ENCODE data around the gene NAA10. TPM values are rescaled to one million over a fixed set of nuclear protein-coding genes. Genes with fewer than 3 reads are reported as not detected.

The NAA10 gene
- total and polyA plus RNA-seq, 7 experiments from 2014 or later = 37.6 to 79.7 (median 55.4) TPM

DNA sequence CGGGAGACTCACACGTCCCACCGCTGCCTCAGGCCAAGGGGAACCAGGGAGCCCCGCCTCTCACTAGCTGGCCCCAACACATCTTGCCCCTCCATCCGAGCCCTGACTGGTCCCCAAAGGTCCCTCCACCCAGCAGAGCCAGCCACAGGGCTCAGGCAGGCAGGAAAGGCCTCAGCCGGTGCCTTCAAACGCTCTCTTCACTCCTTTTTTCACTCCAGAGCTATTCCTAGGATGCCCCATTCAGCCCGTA, 7.2 kb downstream of the NAA10 start:
- Histone ChIP-seq H3K4me1 (ENCODE audit: control insufficient read depth in 2 of 2, insufficient read depth in 2 of 2, low read length in 2 of 2) (peaks cover 18 to 19% of the 10 kb centered on the region in 2 donors), H3K27ac (ENCODE audit: low read depth, low read length) (peak overlapping the region; percentile 98), H3K4me3 (ENCODE audit: low read length) (peak overlapping the region; percentile 81), H3K27me3 (ENCODE audit: control insufficient read depth in 2 of 2, insufficient read depth in 2 of 2, low read length in 2 of 2) (no peaks in the 10 kb centered on the region), H3K9me3 (ENCODE audit: control insufficient read depth in 2 of 3, low read length in 3 of 3) (no peaks in the 10 kb centered on the region), H3K36me3 (ENCODE audit: control insufficient read depth in 2 of 3, insufficient read depth in 3 of 3, low read length in 3 of 3) (peaks cover 0 to 15% (median 0%) of the 10 kb centered on the region in 3 experiments)
- no peak for ATAC-seq
- CTCF ChIA-PET = interaction anchor here (6.4 to 13.2 kb wide), 2 partner anchors 21 to 41 kb away, joined by 27 to 168 read pairs; partner anchors contain the start of gene RENBP
- peaks cover 0 to 2% (median 0%) of the 10 kb centered on the region in 11 donors for H3K9me3 Mint-ChIP-seq
- peak in 3 of 9 donors; percentile 25 to 37 (median 35) for DNase-seq
- H3K4me3 Mint-ChIP-seq = peak overlapping the region; percentile 89 to 95 (median 92)
- intact Hi-C loops (cut with micrococcal nuclease) = loop anchor here (1.0 to 10.0 kb wide), 7 partner anchors 20 to 567 kb away; partner anchors contain the start of genes EMD (in 2 of the 2), SLC10A3 (in 1 of the 2) and SLC6A8 (in 1 of the 2)
- no peaks in the 10 kb centered on the region for H3K27me3 Mint-ChIP-seq
- H3K27ac Mint-ChIP-seq = peak overlapping the region; percentile 80 to 100 (median 98)
- H3K4me1 Mint-ChIP-seq = peaks cover 0 to 73% (median 23%) of the 10 kb centered on the region in 7 donors
- POLR2A ChIA-PET = interaction anchor here (0.9 to 17.4 kb wide), 13 partner anchors 16 to 452 kb away, joined by 3 to 384 read pairs (median 7); partner anchors contain the start of genes EMD, HCFC1, IDH3G and NAA10
- H3K36me3 Mint-ChIP-seq = peaks cover 0 to 20% (median 0%) of the 10 kb centered on the region in 5 donors

GRCh38 chrX:153926858-153927671, 7.8 kb downstream of the NAA10 start:
- peak overlapping the region; percentile 98 for H3K27ac ChIP-seq (ENCODE audit: low read depth, low read length)
- Mint-ChIP-seq H3K9me3 (peaks cover 0 to 2% (median 0%) of the 10 kb centered on the region in 11 donors), H3K4me3 (peak overlapping the region; percentile 89 to 95 (median 92)), H3K4me1 (peaks cover 0 to 78% (median 27%) of the 10 kb centered on the region in 7 donors), H3K27ac (peak overlapping the region; percentile 80 to 100 (median 98)), H3K27me3 (no peaks in the 10 kb centered on the region), H3K36me3 (peaks cover 0 to 23% (median 0%) of the 10 kb centered on the region in 5 donors)
- ChIA-PET POLR2A (interaction anchor here (0.9 to 17.4 kb wide), 17 partner anchors 17 to 518 kb away, joined by 3 to 384 read pairs (median 6); partner anchors contain the start of genes EMD, HCFC1, IDH3G and NAA10), CTCF (interaction anchor here (0.6 to 13.2 kb wide), 5 partner anchors 17 to 561 kb away, joined by 3 to 168 read pairs (median 3); partner anchors contain the start of gene RENBP)
- H3K4me3 ChIP-seq (ENCODE audit: low read length) = peak overlapping the region; percentile 81
- ATAC-seq (peak; percentile 63), DNase-seq (peak; percentile 44 to 89 (median 85))
- no peaks in the 10 kb centered on the region for H3K9me3 ChIP-seq (ENCODE audit: control insufficient read depth in 2 of 3, low read length in 3 of 3)
- H3K36me3 ChIP-seq (ENCODE audit: control insufficient read depth in 2 of 3, insufficient read depth in 3 of 3, low read length in 3 of 3) = peaks cover 0 to 12% (median 0%) of the 10 kb centered on the region in 3 experiments
- H3K27me3 ChIP-seq (ENCODE audit: control insufficient read depth in 2 of 2, insufficient read depth in 2 of 2, low read length in 2 of 2) = no peaks in the 10 kb centered on the region
- intact Hi-C loops (cut with micrococcal nuclease) = loop anchor here (1.0 to 10.0 kb wide), 8 partner anchors 8 to 568 kb away; partner anchors contain the start of genes EMD (in 2 of the 2), NAA10 (in 1 of the 2), SLC10A3 (in 1 of the 2) and SLC6A8 (in 1 of the 2)
- H3K4me1 ChIP-seq (ENCODE audit: control insufficient read depth in 2 of 2, insufficient read depth in 2 of 2, low read length in 2 of 2) = peaks cover 18 to 24% of the 10 kb centered on the region in 2 donors

DNA sequence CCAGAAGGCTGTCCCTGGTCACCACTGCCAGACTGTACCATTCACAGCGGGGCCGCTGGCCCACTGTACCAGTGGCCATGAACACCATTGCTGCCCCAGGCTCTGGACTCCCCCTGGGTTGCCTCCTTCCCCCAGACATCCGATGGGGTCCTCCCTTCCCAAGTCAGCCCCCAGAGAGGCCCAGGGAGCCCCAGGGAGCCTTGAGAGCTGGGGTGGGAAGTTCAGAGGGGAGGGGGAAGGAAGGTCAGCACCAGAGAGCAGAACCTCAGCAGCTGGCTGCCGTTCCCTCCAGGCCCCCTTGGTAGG, 8.3 kb downstream of the NAA10 start:
- Mint-ChIP-seq H3K4me3 (peak overlapping the region; percentile 89 to 95 (median 92)), H3K4me1 (peaks cover 0 to 79% (median 27%) of the 10 kb centered on the region in 7 donors), H3K9me3 (peaks cover 0 to 2% (median 0%) of the 10 kb centered on the region in 11 donors), H3K36me3 (peaks cover 0 to 23% (median 0%) of the 10 kb centered on the region in 5 donors), H3K27ac (peak overlapping the region; percentile 80 to 100 (median 98)), H3K27me3 (no peaks in the 10 kb centered on the region)
- intact Hi-C loops (cut with micrococcal nuclease) = loop anchor here (1.0 to 10.0 kb wide), 7 partner anchors 9 to 568 kb away; partner anchors contain the start of genes EMD (in 2 of the 2), NAA10 (in 1 of the 2), SLC10A3 (in 1 of the 2) and SLC6A8 (in 1 of the 2)
- H3K27me3 ChIP-seq (ENCODE audit: control insufficient read depth in 2 of 2, insufficient read depth in 2 of 2, low read length in 2 of 2) = no peaks in the 10 kb centered on the region
- no peaks in the 10 kb centered on the region for H3K9me3 ChIP-seq (ENCODE audit: control insufficient read depth in 2 of 3, low read length in 3 of 3)
- DNase-seq = no peak
- H3K27ac ChIP-seq (ENCODE audit: low read depth, low read length) = peak overlapping the region; percentile 98
- peaks cover 22 to 27% of the 10 kb centered on the region in 2 donors for H3K4me1 ChIP-seq (ENCODE audit: control insufficient read depth in 2 of 2, insufficient read depth in 2 of 2, low read length in 2 of 2)
- H3K36me3 ChIP-seq (ENCODE audit: control insufficient read depth in 2 of 3, insufficient read depth in 3 of 3, low read length in 3 of 3) = peaks cover 0 to 6% (median 0%) of the 10 kb centered on the region in 3 experiments
- CTCF ChIA-PET = interaction anchor here (0.6 to 13.2 kb wide), 5 partner anchors 17 to 562 kb away, joined by 3 to 168 read pairs (median 3); partner anchors contain the start of gene RENBP
- peak overlapping the region; percentile 81 for H3K4me3 ChIP-seq (ENCODE audit: low read length)
- ATAC-seq = no peak
- POLR2A ChIA-PET = interaction anchor here (1.0 to 17.4 kb wide), 18 partner anchors 9 to 518 kb away, joined by 3 to 384 read pairs (median 6); partner anchors contain the start of genes HCFC1, IDH3G, NAA10 and RENBP

GRCh38 chrX:153925739-153926551, 8.9 kb downstream of the NAA10 start, which contains the start of gene ARHGAP4:
TSS of gene ARHGAP4 (minus strand) at chrX:153926264. CDS start at chrX:153926202, 62 bp downstream.
- ChIA-PET POLR2A (interaction anchor here (0.7 to 17.4 kb wide), 20 partner anchors 9 to 519 kb away, joined by 3 to 384 read pairs (median 6); partner anchors contain the start of genes HCFC1, IDH3G, NAA10 and RENBP), CTCF (interaction anchor here (1.6 to 13.2 kb wide), 3 partner anchors 15 to 42 kb away, joined by 4 to 168 read pairs (median 27); partner anchors contain the start of gene RENBP)
- Mint-ChIP-seq H3K36me3 (peaks cover 0 to 21% (median 0%) of the 10 kb centered on the region in 5 donors), H3K9me3 (peaks cover 0 to 2% (median 0%) of the 10 kb centered on the region in 11 donors), H3K4me3 (peak within 1 kb of the TSS; percentile 92 to 98 (median 94)), H3K4me1 (peaks cover 0 to 76% (median 25%) of the 10 kb centered on the region in 7 donors), H3K27ac (peak within 1 kb of the TSS; percentile 88 to 100 (median 98)), H3K27me3 (no peaks in the 10 kb centered on the region)
- H3K4me1 ChIP-seq (ENCODE audit: control insufficient read depth in 2 of 2, insufficient read depth in 2 of 2, low read length in 2 of 2) = peaks cover 23 to 27% of the 10 kb centered on the region in 2 donors
- peak within 1 kb of the TSS; percentile 81 for H3K4me3 ChIP-seq (ENCODE audit: low read length)
- DNase-seq (peak in 7 of 9 donors; percentile 23 to 72 (median 42)), ATAC-seq (peak; percentile 2)
- peak within 1 kb of the TSS; percentile 98 for H3K27ac ChIP-seq (ENCODE audit: low read depth, low read length)
- no peaks in the 10 kb centered on the region for H3K27me3 ChIP-seq (ENCODE audit: control insufficient read depth in 2 of 2, insufficient read depth in 2 of 2, low read length in 2 of 2)
- H3K36me3 ChIP-seq (ENCODE audit: control insufficient read depth in 2 of 3, insufficient read depth in 3 of 3, low read length in 3 of 3) = peaks cover 0 to 11% (median 0%) of the 10 kb centered on the region in 3 experiments
- no peaks in the 10 kb centered on the region for H3K9me3 ChIP-seq (ENCODE audit: control insufficient read depth in 2 of 3, low read length in 3 of 3)
- intact Hi-C loops (cut with micrococcal nuclease) = loop anchor here (1.0 to 10.0 kb wide), 8 partner anchors 9 to 569 kb away; partner anchors contain the start of genes EMD (in 2 of the 2), NAA10 (in 1 of the 2), SLC10A3 (in 1 of the 2) and SLC6A8 (in 1 of the 2)

DNA sequence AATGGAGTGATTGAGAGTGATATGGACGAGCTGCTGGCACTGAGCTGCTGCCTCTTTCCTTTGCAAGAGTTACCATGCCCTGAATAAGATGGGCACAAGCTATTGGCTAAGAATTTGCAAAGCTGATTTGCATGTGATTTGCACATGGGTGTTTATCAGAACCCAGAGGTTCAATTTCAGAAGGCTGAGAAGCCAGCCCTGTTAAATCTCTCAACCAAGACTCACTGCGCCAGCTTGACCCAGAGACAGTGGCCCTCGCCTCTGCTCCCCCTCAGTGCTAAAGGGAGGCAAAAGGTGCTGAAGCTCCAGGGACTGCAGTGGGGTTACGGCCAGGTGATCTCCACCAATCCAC, 9.5 kb downstream of the NAA10 start:
- Mint-ChIP-seq H3K4me1 (peaks cover 0 to 73% (median 24%) of the 10 kb centered on the region in 7 donors), H3K27me3 (no peaks in the 10 kb centered on the region), H3K36me3 (peaks cover 0 to 21% (median 0%) of the 10 kb centered on the region in 5 donors), H3K27ac (peak overlapping the region; percentile 88 to 98 (median 93)), H3K4me3 (peak overlapping the region; percentile 92 to 98 (median 94)), H3K9me3 (peaks cover 0 to 2% (median 0%) of the 10 kb centered on the region in 11 donors)
- peaks cover 0 to 16% (median 0%) of the 10 kb centered on the region in 3 experiments for H3K36me3 ChIP-seq (ENCODE audit: control insufficient read depth in 2 of 3, insufficient read depth in 3 of 3, low read length in 3 of 3)
- ChIA-PET CTCF (interaction anchor here (0.6 to 13.2 kb wide), 5 partner anchors 13 to 43 kb away, joined by 3 to 168 read pairs (median 5); partner anchors contain the start of gene RENBP), POLR2A (interaction anchor here (0.7 to 17.4 kb wide), 14 partner anchors 8 to 444 kb away, joined by 3 to 384 read pairs (median 6); partner anchors contain the start of genes HCFC1, IDH3G, NAA10 and RENBP)
- intact Hi-C loops (cut with micrococcal nuclease) = loop anchor here (2.0 to 10.0 kb wide), 4 partner anchors 19 to 569 kb away; partner anchors contain the start of genes EMD (in 2 of the 2), SLC10A3 (in 1 of the 2) and SLC6A8 (in 1 of the 2)
- H3K9me3 ChIP-seq (ENCODE audit: control insufficient read depth in 2 of 3, low read length in 3 of 3) = no peaks in the 10 kb centered on the region
- H3K27me3 ChIP-seq (ENCODE audit: control insufficient read depth in 2 of 2, insufficient read depth in 2 of 2, low read length in 2 of 2) = no peaks in the 10 kb centered on the region
- peak in 4 of 9 donors; percentile 41 to 50 (median 43) for DNase-seq
- H3K4me3 ChIP-seq (ENCODE audit: low read length) = peak overlapping the region; percentile 70
- H3K27ac ChIP-seq (ENCODE audit: low read depth, low read length) = peak overlapping the region; percentile 98
- ATAC-seq = no peak
- H3K4me1 ChIP-seq (ENCODE audit: control insufficient read depth in 2 of 2, insufficient read depth in 2 of 2, low read length in 2 of 2) = peaks cover 27% of the 10 kb centered on the region in 2 donors

All from naive thymus-derived CD4-positive, alpha-beta T cell (primary cell).